Measurements from ENCODE around the gene LARP6.
"Not testable (repeated sequence)": the region's sequence is repeated elsewhere in the genome, so short reads cannot be mapped to it uniquely, and the experiment has no call there.

LARP6 gene

DNA sequence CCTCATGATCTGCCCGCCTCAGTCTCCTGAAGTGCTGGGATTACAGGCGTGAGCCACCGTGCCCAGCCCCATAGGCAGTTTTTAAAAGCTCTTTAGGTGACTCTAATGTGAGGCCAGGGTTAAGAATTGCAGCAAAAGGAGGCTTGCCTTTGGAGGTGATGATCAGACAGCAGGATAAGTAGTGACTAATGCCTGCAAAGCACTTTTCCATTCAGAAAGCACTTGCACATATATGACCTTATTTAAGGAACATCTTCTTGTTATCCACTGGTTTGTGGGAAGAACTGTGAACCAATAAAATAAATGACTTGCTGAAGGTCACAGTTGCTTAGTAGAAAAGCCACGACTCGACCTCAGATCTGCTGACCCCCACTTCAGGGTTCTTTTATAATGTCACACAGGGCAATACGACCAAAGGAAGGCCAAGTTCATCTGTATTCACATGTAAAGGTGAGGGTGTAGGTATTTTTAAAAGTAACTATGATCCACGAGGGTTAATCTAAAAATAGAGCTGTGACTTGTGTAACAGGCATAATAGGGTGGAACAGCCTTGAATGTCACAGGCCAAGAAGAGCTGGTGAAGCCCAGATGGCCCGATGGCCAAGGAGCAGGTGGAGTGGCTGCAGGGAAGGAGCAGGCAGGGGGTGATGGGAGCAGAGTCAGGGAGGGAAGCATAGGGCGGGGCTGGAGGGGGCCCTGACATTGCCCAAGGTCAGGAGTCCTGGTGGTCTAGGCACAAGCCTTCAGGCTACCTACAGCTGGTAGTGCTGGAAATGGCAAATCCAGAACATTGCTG, 24.4 kb downstream of the LARP6 start:
- no peak for DNase-seq (ENCODE audit: low spot score)

DNA sequence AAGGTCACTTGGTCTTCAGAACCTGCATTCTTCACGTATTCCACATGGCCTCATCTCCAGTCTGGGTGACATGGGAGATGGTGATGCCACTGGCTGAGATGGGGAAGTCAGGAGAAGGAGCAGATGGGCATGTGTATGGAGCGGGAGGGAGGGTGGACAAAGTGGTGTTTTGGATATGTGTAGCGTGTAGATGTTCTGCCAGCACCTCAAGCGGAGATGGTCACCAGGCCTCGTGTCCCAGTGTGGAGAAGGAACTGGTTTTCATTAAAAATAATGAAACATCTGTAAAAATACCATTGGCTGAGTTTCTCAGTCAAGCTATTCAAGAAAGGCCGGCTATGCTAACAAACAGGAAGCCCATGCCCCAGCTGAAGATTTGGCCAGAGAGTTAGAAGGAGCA, 26.2 kb downstream of the LARP6 start:
- no peak for DNase-seq (ENCODE audit: low spot score)

DNA sequence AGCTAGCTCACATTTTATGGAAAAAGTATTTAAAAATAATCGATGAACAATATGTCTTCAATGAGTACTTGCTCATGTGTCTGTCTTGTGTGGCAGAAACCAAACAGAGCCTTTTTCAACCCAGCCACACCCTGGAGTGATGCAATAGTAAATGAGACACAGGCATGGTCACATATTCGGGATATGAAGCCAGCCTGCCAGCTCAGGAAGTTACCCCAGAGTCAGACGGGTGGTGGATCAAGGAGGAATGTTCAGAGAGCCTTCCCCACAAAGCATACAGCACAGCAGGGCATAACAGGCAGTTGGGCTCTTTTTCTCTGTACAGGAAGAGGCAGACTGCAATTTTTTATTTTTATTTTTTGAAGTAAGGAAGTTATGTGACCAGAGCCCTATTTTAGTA, 27.3 kb downstream of the LARP6 start:
- DNase-seq (ENCODE audit: low spot score), result no peak

DNA sequence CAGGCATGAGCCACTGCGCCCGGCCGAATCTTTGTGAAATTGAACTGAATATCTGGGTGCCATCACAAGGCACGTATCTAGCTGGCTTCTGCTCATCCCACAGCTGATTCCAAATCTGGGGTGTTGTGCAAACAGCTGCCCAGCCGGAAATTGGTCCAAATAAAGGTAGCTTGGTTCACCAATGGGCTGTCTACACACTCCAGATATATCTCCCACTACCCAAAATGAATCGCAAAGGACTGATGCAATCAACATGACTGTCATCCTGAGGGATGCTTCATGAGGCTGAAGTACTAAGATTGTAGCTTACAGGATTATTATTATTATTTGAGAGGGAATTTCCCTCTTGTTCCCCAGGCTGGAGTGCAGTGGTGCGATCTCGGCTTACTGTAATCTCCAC, 28.1 kb downstream of the LARP6 start:
- DNase-seq (ENCODE audit: low spot score), result no peak

DNA sequence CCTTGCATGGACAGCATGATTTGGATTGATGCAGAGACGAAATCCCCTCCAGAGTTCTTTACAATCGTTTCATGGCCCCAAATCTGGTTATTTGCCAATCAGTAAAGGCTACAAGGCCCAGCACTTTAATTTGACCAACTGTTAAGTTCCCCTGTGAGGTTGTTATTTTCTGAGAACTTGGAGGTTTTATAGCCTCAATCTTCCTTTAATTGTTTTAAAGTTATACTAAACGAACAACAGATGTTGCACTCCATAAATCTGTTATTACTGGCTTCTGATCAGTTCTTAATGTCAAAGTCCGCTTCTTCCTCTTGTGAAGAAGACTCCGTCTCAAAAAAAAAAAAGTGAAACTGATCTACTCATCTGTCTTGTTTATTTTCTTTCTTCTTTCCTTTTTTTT, 30.8 kb downstream of the LARP6 start:
- no peak for DNase-seq (ENCODE audit: low spot score)

- no peak for DNase-seq (ENCODE audit: low spot score)
These were observed 33.7 kb downstream of the LARP6 start for GRCh38 chr15:70820214-70820613.

DNA sequence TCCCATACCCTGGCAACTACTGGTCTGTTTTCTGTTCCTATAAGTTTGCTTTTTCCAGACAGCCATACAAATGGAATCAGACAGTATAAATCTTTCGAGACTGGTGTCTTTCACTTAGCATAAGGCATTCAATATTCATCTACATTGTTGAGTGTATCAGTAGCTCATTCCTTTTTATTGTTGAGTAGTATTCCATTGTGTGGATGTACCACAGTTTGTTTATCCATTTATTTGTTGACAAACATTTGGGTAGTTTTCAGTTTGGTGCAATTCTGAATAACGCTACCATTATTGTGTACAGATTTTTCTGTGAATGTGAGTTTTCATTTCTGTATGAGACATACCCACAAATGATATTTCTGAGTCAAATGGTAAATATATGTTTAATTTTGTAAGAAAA, 35.4 kb downstream of the LARP6 start:
- no peak for DNase-seq (ENCODE audit: low spot score)

DNA sequence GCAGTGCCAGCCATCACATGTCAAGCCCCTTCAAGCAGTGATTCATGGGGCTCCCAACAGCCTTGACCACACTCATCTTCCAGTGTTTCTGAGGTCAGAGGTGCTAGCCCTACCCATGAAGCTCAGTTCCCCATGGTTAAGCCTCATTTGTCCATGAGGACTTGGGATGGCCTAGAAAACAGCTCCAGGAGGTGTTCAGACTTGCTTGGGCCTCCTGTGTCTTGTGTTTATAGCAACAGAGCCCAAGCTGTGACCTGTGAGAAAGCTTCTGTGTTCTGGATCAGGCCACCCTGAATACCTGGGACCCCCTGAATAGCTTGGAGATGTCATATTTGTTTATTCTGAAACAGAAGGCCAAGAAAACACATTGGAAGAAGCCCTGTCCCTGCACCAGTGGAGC, 36.7 kb downstream of the LARP6 start:
- no peak for DNase-seq (ENCODE audit: low spot score)

DNA sequence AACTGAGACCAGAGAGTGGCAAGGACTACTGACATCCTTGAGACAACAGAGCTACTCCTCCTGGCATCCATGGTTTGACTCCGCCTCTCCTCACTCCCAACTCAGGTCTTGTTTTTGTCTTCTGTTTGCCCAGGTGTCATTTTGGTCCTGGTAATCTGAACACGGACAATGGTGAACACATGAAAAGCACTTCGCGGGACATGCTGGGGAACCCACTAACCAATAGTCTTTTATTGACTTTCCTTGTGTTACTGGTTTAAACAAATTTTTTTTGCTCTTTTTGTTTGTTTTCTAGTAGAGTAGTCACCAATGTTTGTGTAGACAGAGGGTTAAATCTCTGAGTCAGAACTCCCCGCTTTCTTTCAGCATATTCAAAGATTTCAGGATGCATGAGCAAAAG, 38.4 kb downstream of the LARP6 start:
- DNase-seq (ENCODE audit: low spot score), result no peak

DNA sequence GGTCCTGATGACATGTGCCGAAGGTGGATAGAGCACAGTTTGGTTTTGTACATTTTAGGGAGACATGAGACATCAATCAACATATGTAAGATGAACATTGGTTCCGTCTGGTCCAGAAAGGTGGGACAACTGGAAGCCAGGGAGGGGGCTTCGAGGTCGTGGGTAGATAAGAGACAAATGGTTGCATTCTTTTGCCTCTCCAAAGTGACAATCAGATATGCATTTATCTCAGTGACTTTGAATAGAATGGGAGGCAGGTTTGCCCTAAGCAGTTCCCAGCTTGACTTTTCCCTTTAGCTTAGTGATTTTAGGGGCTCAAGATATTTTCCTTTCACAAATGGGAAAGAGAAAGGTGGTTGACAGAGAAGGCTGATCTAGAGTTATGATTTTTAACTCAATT, 38.9 kb downstream of the LARP6 start:
- DNase-seq (ENCODE audit: low spot score), result not testable (repeated sequence)

- no peak for DNase-seq (ENCODE audit: low spot score)
These were observed 41.1 kb downstream of the LARP6 start for GRCh38 chr15:70812827-70813364.

DNA sequence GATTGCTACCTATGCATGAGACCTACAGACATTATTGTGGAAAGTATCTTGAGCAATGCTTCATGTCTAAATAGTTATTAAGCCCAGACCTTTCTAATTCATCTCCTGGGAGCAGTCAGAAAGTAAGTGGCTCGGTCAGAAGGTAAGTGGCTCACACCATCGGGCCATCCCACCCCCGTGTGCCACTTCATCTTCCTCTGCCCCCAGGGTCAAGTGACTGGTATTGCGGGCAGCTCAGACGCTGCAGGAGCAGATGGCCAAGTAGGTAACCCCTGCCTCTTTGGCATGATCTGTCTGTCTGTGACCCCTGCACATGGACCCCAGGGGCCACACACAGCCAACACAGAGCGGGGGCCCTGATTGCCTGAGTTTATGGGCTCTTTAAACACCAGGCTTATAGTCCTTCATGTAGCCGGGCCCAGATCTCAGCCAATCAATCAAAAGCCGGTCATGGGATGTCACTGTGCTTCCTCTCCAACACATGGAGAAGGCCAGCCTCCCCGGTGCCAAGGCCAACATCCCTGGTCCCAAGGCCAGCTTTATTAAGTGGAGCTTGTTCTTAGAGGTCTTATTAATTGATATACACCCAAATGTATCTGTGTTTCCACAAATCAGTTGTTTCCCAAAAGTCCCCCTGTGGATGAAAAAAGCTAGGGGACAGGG, 42.9 kb downstream of the LARP6 start:
- no peak for DNase-seq (ENCODE audit: low spot score)

GRCh38 chr15:70806992-70807712, 46.8 kb downstream of the LARP6 start:
- no peak for DNase-seq (ENCODE audit: low spot score)

DNA sequence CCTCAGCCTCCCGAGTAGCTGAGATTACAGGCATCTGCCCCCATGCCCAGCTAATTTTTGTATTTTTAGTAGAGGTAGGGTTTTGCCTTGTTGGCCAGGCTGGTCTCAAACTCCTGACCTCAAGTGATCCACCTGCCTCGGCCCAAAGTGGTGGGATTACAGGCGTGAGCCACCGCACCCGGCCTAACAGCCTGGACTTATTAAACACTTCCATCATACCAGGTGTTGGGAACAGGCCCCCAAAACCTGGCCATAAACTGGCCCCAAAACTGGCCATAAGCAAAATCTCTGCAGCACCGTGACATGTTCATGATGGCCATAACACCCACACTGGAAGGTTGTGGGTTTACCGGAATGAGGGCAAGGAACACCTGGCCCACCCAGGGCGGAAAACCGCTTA, 49.6 kb downstream of the LARP6 start:
- DNase-seq (ENCODE audit: low spot score), result not testable (repeated sequence)

DNA sequence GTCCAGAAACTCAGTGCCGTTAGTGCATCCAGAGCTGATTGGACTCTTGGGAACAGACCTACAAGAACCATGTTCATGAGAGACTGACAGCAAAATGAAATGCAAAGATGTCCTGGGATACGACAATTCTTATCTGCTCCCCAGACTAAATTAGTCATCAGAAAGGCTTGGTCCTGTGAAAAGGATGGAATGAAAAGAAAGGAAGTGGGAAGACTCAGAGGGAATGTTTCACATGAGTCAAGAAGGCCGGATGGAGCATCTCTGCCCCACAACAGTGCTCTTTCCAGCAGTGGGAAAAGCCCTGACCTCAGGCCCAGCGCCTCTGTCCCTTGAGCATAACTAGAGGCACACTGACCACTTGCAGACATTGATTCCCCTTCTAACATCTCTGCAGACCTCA, 51.3 kb downstream of the LARP6 start:
- DNase-seq (ENCODE audit: low spot score), result no peak

DNA sequence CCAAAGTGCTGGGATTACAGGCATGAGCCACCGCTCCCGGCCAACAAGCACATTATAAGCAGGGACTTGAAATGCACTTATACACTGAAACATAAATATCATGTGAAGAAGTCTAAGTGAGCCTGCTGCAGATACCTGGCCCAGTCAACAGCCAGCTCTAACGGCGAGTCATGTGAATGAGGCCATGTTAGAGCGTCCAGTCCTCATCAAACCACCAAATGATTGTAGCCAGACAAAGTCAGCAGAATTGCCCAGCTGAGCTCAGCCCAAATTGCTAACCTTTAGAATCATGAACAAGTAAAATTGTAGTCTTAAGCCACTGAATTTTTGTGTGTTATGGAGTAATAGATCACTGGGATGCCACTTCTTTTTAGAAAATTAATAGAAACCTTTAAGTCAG, 52.8 kb downstream of the LARP6 start:
- no peak for DNase-seq (ENCODE audit: low spot score)

DNA sequence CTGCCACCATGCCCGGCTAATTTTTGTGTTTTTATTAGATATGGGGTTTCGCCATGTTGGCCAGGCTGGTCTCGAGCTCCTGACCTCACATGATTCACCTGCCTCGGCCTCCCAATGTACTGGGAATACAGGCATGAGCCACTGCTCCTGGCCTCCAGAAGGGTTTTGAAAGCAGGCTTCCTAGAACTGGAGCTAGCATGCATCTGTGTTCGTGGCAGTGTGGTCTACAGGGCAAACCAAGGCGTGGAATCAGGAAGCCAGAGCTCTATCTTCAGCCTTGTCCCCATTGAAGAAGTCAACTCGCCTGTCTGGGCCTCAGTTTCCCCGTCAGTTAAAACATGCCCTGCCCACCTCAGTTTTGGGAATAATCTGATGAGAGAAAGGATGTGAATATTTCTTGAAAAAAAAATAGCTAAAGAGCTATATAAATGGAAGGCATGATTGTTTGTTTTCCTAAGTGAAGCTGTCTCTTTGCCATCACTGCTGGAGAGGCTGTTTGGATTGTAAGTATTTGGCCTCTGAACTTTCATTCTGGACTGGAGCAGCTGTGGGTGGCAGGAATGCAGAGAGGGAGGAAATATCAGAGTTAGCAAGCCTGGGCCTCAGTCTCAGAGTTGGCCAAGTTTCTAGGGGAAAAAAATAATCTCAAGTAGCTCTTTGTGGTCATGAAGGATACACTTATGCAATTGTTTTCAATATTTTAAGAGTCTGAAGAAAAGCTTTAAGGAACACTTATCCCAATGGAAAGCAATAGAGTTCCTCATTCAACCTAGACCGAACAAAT, 54.1 kb downstream of the LARP6 start:
- no peak for DNase-seq (ENCODE audit: low spot score)

DNA sequence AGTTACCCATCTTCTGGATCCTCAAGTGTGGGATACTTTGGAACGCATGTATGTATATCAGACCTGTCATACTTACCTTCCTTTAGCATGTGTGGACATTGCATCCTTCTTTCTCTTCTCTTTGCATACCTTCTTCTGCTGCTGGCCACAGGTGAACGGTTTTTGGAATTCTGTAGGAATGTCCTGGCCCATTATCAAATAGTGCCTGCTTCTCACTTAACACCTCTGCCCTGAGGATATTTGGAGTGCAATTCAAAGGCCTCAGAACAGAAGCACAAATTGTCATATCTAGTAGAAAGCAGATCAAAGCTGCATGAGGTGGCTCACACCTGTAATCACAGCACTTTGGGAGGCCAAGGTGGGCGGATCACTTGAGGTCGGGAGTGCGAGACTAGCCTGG, 56.5 kb downstream of the LARP6 start:
- DNase-seq (ENCODE audit: low spot score), result no peak

DNA sequence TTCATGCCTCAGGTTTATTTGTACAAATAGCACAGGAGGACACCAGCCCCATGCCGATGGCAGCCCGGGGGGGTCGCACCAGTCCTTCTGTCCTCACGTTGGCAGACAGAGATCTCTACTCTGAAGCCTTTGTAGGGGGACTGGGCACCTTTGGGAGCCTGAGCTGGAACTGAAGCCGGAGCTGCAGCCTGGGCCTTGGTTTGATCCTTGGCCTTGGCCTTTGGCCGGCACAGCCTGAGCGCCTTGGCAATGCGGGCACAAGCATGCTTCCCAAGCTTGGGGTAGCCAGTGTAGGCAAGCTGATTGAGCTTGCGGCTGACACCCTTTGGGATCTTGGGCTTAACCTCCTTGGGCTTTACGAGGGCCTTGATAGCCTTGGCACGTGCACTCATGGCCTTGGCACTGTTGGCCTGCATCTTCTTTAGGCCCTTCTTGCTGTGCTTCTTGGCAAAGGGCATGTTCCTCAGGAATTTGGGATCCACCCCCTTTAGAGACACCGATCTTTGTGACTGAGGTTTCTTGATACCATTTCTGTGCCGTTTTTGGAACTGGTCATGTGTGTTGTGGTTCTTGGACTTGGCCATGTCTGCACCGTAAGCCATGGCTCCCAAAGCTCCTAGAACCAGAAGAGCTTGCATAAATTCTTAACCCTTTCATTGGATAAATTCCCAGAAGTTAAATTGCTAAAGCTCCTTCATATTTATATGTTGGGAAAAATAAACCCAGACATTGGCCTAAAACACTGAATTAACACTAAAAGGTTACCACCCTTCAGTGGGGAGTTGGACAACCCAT, 57.2 kb downstream of the LARP6 start:
- DNase-seq (ENCODE audit: low spot score), result no peak

DNA sequence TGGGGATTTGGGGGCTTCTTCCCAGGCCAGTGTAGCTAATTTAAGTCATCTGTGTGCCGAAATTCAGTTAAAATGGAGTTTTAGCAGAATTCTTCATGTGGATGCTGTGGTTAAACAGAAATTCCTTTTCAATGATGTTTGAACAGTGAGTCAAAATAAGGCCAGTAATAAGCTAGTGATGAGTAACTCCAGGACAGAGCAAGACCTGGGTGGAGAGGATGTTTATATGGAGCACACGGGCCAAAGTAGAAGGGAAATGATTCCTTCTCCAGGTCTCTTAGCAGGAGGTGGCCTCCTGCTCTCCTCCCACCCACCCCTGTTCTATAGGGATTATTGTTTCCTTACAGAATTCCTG, 58.7 kb downstream of the LARP6 start:
- DNase-seq (ENCODE audit: low spot score), result no peak

GRCh38 chr15:70794596-70795310, 59.2 kb downstream of the LARP6 start:
- DNase-seq (ENCODE audit: low spot score), result no peak
